GM19351 (cell line): Measurements from ENCODE around the gene TESK2.
"Not testable (repeated sequence)": the region's sequence is repeated elsewhere in the genome, so short reads cannot be mapped to it uniquely, and the experiment has no call there.

Experiments used
- ATAC-seq: cut with Tn5 transposase; IDR thresholded peaks from one replicate; pipeline ENCODE4 v1.9.1; 2021; ENCODE audit warnings: mild to moderate bottlenecking, moderate library complexity; ENCODE audit not compliant: unreplicated experiment

TESK2 gene

GRCh38 chr1:45379524-45379923, 111.4 kb downstream of the TESK2 start:
- no peak for ATAC-seq

- ATAC-seq: no peak
Measured at GRCh38 chr1:45378184-45378583, 112.8 kb downstream of the TESK2 start.

GRCh38 chr1:45375104-45376090, 115.6 kb downstream of the TESK2 start:
- no peak for ATAC-seq

GRCh38 chr1:45373573-45373972, 117.4 kb downstream of the TESK2 start:
- no peak for ATAC-seq

GRCh38 chr1:45370575-45370974, 120.4 kb downstream of the TESK2 start:
- peak; percentile 88 for ATAC-seq

- ATAC-seq: peak; percentile 87
Measured at GRCh38 chr1:45365051-45365450, 125.9 kb downstream of the TESK2 start.

GRCh38 chr1:45364294-45364693, 126.7 kb downstream of the TESK2 start:
- no peak for ATAC-seq

GRCh38 chr1:45360981-45361380, 130.0 kb downstream of the TESK2 start:
- not testable (repeated sequence) for ATAC-seq

GRCh38 chr1:45359882-45360513, 131.0 kb downstream of the TESK2 start:
- no peak for ATAC-seq

GRCh38 chr1:45356186-45356585, 134.8 kb downstream of the TESK2 start:
- no peak for ATAC-seq

GRCh38 chr1:45355683-45356082, 135.3 kb downstream of the TESK2 start:
- no peak for ATAC-seq

- ATAC-seq: no peak
Measured at GRCh38 chr1:45354838-45355237, 136.1 kb downstream of the TESK2 start.

GRCh38 chr1:45353685-45354084, 137.3 kb downstream of the TESK2 start:
- no peak for ATAC-seq

- ATAC-seq: no peak
Measured at GRCh38 chr1:45351508-45351907, 139.5 kb downstream of the TESK2 start.

- ATAC-seq: no peak
Measured at GRCh38 chr1:45348966-45349677, 141.8 kb downstream of the TESK2 start.

GRCh38 chr1:45348609-45348965, 142.4 kb downstream of the TESK2 start:
- ATAC-seq: no peak

- no peak for ATAC-seq
Measured at GRCh38 chr1:45348020-45348419, 142.9 kb downstream of the TESK2 start.

- no peak for ATAC-seq
Measured at GRCh38 chr1:45346473-45346872, 144.5 kb downstream of the TESK2 start.

GRCh38 chr1:45345014-45345413, 145.9 kb downstream of the TESK2 start:
- no peak for ATAC-seq

GRCh38 chr1:45344499-45344898, 146.5 kb downstream of the TESK2 start:
- no peak for ATAC-seq

GRCh38 chr1:45340816-45341466, 150.0 kb downstream of the TESK2 start:
- no peak for ATAC-seq
